SU-DHL-6 (cell line): ENCODE data around the gene RGPD5.
"Not testable (repeated sequence)": the region's sequence is repeated elsewhere in the genome, so short reads cannot be mapped to it uniquely, and the experiment has no call there.

Experiments used
- EZH2phosphoT487 ChIP-seq: fragments of 200-600 bp; sonication (generic), shearing (Covaris generic); conservative IDR thresholded peaks from 2 replicates; pipeline ENCODE4 v1.6.1; 2018; ENCODE audit warnings: mild to moderate bottlenecking, antibody characterized with exemption, low read length, moderate library complexity, mixed read lengths
- TF ChIP-seq, protein P1 (sequence below): fragments of 200-600 bp; sonication (generic); IDR thresholded peaks from one replicate; pipeline ENCODE4 v1.5.1; 2017; ENCODE audit warnings: antibody characterized with exemption, mild to moderate bottlenecking, low read length, moderate library complexity; ENCODE audit not compliant: insufficient read depth, poor library complexity, severe bottlenecking

DNA sequence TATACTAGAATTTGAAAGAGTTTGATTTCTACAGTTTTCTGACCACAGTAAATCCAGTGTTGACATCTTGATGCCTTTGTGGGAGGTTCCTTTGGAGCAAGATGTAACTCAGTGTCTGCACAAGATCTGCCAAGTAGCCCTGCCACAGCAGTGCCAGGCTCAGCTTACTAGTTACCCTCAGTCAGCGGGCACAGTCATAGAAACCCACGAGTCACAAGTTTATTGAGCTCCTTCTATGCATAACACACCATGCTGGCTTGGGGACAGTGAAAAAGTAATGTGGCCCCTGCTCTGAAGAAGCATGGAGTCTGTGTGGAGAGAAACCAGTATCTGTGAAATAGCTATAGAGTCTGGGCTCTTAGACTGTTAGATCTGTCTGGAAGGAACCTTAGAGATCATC is 15.0 kb upstream of the RGPD5 start:
- TF ChIP-seq, protein P1, sequence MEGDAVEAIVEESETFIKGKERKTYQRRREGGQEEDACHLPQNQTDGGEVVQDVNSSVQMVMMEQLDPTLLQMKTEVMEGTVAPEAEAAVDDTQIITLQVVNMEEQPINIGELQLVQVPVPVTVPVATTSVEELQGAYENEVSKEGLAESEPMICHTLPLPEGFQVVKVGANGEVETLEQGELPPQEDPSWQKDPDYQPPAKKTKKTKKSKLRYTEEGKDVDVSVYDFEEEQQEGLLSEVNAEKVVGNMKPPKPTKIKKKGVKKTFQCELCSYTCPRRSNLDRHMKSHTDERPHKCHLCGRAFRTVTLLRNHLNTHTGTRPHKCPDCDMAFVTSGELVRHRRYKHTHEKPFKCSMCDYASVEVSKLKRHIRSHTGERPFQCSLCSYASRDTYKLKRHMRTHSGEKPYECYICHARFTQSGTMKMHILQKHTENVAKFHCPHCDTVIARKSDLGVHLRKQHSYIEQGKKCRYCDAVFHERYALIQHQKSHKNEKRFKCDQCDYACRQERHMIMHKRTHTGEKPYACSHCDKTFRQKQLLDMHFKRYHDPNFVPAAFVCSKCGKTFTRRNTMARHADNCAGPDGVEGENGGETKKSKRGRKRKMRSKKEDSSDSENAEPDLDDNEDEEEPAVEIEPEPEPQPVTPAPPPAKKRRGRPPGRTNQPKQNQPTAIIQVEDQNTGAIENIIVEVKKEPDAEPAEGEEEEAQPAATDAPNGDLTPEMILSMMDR, result not testable (repeated sequence)
- TF ChIP-seq EZH2phosphoT487, result not testable (repeated sequence)
